ENCODE data around the gene PRKCG. TPM values are rescaled to one million over a fixed set of nuclear protein-coding genes. Genes with fewer than 3 reads are reported as not detected.
"Not testable (repeated sequence)": the region's sequence is repeated elsewhere in the genome, so short reads cannot be mapped to it uniquely, and the experiment has no call there.

PRKCG gene
- total RNA-seq (2014; rRNA removed; shearing (Covaris generic)), result 0.03 and 0.05 TPM in 2 replicates

DNA sequence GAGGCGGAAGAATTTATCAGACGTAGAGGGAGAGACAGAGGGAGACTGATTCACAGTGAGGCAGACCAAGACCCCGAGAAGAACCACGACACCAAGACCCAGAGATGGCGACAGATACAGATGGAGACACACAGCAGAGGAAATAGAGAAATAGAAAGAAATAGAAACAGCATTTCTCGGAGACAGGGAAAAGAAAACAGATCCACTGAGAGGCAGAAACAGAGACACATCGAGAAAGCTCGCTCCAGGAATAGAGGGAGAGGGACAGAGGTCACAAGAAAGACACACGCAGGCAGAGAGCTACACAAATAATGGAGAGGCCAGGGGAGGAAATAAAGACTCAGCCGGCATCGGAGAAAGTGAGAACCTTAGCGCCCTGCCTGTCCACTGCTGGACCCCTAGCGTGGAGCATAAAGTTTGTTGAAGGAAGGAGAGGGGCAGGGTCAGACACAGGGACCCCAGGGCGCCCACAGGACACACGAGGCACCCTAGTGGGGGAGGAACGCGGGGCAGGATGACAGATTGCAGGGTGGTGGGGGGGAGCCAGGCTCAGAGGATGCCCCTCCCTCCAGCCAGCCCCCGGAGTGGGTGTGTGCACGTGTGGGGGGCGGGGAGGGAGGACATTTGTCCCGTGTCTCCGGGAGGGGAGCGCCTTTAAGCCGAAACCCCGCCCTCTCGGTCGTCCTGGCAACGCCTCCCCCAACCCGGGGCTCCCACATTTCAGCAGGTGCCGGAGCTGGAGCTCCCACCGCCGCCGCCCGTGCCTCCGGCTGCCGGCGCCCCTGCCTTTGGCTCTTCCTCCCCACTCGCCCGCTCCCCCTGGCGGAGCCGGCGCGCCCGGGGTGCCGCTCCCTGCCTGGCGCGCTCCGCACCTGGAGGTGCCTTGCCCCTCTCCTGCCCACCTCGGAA lies at the start of gene PRKCG:
TSS of gene PRKCG (plus strand) at position 716 of the 909 bp plus-strand sequence. CDS start 298 bp downstream, outside the sequence.
- peak; percentile 78 for DNase-seq (ENCODE audit: low spot score)

DNA sequence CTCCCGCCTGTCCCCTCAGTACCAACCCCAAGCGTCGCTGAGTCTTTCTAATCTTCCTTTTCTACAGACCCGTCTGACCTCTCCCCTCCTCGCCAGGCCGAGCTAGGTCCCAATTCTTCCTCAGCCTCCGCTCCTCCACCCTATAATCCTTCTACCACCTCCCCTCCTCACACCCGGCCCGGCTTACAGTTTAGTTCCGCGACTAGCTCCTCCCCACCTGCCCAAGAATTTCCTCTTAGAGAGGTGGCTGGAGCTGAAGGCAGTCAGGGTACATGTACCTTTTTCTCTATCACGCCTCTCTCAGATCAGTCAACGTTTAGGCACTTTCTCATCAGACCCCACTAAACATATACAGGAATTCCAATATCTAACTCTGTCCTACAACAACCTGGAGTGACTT lies 49.1 kb upstream of the PRKCG start:
- DNase-seq (ENCODE audit: low spot score), result not testable (repeated sequence)

DNA sequence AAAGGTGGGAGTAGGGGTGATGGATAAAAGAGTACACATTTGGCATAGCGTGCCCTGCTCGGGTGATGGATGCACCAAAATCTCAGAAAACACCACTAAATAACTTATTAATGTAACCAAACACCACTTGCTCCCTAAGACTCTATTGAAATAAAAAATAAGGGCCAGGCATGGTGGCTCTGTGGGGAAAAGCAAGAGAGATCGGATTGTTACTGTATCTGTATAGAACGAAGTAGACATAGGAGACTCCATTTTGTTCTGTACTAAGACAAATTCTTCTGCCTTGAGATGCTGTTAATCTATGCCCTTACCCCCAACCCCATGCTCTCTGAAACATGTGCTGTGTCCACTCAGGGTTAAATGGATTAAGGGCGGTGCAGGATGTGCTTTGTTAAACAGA lies 43.6 kb upstream of the PRKCG start:
- DNase-seq (ENCODE audit: low spot score), result not testable (repeated sequence)

DNA sequence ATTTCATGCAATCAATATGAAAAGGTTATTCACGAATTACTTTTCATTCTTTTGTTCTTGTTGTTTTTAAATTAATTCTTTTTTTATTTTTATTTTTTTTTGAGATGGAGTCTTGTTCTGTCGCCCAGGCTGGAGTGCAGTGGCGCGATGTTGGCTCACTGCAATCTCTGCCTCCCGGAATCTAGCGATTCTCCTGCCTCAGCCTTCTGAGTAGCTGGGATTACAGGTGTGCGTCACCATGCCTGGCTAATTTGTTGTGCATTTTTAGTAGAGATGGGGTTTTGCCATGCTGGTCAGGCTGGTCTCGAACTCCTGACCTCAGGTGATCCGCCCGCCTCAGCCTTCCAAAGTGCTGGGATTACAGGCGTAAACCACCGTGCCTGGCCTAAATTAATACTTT lies 41.8 kb upstream of the PRKCG start:
- not testable (repeated sequence) for DNase-seq (ENCODE audit: low spot score)

- DNase-seq (ENCODE audit: low spot score), result not testable (repeated sequence)
These were observed 41.1 kb upstream of the PRKCG start for GRCh38 chr19:53840914-53841313.

DNA sequence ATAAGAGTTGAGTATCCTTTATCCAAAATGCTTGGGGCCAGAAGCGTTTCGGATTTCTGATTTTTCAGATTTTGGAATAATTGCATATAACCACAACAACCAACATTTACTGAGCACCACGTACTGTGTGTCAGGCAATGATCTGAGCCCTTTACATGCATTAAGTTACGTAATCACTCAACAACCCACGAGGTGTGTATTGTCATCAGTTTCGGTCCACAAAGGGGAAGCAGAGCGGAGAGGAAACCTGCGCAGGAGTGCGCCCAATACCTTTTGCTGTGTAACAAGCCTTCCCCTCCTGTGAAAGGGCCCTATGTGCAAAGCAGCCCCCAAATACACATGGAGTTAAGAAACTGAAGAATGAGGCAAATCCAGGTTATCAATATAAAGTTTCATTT lies 37.1 kb upstream of the PRKCG start:
- no peak for DNase-seq (ENCODE audit: low spot score)

DNA sequence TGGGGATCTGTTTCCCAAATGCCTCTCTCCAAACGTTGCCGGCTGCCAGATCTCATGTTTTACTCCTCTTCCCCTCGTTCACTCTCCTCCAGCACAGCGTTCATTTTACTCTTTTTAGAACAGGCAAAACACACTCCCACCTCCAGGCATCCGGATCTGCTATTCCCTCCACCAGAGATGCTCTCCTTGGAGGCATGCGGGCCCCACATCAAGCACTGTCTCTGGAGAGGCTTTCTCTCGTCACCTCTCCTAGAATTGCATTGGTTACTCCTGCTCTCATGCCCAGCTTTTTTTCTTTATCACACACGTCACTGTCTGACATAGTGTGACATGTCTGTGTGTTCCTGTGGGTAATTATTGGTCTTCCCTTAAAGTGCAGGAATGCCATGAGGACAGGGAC lies 34.4 kb upstream of the PRKCG start:
- no peak for DNase-seq (ENCODE audit: low spot score)

DNA sequence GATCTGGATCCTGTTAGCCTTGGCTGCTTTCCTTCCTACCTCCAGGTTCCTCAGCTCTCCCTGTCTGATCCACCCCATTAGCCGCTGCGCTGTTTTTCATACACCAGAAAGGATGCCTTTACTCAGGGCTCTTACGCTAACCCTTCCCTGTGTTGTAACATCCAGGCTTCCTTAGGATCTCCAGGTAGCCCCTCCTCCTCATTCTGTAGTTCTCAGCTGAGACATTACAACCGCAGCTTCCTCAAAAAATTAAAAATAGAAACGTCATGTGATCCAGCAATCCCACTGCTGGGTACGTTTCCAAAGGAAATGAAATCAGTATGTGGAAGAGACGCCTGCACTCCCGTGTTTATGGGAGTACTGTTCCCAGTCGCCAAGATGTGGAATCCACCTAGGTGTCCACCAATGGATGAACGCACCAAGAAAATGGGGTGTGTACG lies 32.7 kb upstream of the PRKCG start:
- no peak for DNase-seq (ENCODE audit: low spot score)

- no peak for DNase-seq (ENCODE audit: low spot score)
These were observed 28.3 kb upstream of the PRKCG start for GRCh38 chr19:53853707-53854106.

GRCh38 chr19:53864308-53864836 lies 17.6 kb upstream of the PRKCG start:
- DNase-seq (ENCODE audit: low spot score), result peak; percentile 94

DNA sequence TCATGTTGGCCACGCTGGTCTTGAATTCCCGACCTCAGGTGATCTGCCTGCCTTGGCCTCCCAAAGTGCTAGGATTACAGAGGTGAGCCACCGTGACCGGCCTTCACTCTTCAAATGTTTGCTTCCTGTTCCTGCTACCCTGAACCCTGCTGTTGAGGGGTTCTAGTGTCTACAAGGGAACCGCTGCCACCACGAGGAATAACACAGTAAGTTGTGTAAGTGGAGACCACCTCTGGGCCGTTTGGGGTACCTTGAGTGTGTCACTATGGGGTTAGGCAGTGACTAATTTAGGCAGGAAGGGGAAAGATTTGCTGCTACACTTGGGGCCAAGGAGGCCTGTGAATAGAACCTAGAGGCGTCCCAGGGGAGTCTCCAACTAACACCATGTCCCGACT lies 16.5 kb upstream of the PRKCG start:
- no peak for DNase-seq (ENCODE audit: low spot score)

- DNase-seq (ENCODE audit: low spot score), result peak; percentile 94
These were observed 15.8 kb upstream of the PRKCG start for GRCh38 chr19:53865918-53866864.

GRCh38 chr19:53866865-53867224 lies 15.2 kb upstream of the PRKCG start:
- peak; percentile 25 for DNase-seq (ENCODE audit: low spot score)

- peak; percentile 100 for DNase-seq (ENCODE audit: low spot score)
These were observed 14.5 kb upstream of the PRKCG start, which contains the start of gene MYADM for GRCh38 chr19:53867225-53868090. MYADM (plus strand) TSS chr19:53867883; CDS start chr19:53873530, 5,647 bp downstream.

- peak; percentile 79 for DNase-seq (ENCODE audit: low spot score)
These were observed 13.7 kb upstream of the PRKCG start for GRCh38 chr19:53868091-53868891.

DNA sequence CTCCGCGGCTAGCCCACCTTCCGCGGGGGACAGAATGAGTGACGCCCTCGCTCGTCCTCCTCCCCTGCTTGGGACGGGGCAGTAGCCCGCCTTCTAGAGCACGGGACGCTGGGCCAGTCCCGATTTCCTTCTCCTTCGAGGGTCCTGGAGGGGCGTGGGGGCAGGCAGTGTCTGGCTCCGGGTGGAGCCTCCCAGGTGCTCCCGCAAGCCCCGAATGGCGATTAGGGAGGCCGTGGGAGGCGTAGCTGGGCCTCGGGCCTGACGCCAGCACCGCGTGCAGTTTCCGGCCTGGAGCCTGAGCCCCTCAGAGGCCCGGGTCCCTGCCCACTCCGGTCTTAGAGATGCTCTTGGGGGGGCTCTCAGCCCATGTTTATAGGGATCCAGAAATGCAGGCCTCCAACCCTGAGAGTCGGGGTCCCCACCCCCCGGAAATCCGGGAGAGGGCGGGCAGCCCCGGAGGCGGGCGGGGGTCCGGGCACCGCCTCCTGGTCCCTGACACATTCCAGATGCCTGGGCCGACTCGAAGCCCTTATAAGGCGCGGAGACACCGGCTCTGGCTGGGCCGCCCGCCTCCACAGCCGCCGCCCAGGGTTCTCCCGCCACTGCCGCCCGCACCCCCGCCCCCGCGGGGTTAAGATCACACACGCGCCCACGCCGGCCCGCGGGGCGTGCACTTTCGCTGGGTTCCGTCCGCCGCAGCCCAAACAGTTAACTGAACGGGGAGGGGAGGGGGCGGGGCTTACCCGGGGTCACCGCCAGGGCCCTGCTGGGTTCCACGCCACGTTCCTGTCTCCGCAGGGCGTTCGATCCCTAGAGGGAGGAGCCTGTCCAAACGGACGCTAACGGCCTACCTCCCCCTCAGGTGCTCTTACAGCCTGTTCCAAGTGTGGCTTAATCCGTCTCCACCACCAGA lies 12.8 kb upstream of the PRKCG start:
- DNase-seq (ENCODE audit: low spot score), result peak; percentile 95

DNA sequence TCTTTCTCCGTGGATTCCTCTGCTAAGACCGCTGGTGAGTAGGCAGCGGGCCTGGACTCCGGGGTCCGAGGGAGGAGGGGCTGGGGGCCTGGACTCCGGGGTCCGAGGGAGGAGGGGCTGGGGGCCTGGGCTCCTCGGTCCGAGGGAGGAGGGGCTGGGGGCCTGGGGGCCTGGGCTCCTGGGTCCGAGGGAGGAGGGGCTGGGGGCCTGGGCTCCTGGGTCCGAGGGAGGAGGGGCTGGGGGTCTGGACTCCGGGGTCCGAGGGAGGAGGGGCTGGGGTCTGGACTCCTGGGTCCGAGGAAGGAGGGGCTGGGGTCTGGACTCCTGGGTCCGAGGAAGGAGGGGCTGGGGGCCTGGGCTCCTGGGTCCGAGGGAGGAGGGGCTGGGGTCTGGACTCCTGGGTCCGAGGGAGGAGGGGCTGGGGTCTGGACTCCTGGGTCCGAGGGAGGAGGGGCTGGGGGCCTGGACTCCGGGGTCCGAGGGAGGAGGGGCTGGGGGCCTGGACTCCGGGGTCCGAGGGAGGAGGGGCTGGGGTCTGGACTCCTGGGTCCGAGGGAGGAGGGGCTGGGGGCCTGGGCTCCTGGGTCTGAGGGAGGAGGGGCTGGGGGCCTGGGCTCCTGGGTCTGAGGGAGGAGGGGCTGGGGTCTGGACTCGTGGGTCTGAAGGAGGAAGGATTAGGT lies 12.1 kb upstream of the PRKCG start:
- DNase-seq (ENCODE audit: low spot score), result not testable (repeated sequence)

DNA sequence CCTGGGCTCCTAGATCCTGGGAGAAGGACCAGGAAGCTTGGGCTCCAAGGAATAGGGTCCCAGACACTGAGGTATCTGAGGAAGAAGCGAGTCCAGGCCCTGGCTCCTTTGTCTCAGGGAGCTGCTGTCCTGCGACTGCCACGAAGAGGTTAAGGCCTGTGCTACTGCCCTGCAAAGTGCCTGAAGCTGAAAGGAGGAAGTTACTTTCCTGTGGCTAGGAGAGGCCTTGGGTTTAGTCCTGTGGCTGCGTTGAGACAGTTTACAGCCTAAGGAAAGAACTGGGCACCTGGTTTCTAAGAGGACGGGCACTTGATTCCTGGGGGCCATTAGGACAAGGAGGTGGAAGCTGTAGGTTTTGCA lies 11.5 kb upstream of the PRKCG start:
- DNase-seq (ENCODE audit: low spot score), result peak; percentile 48
